ENCODE results near the gene XNDC1N. TPM values are rescaled to one million over a fixed set of nuclear protein-coding genes. Genes with fewer than 3 reads are reported as not detected.

XNDC1N gene
- polyA plus RNA-seq, 1 donor from 2014 or later: 6.3 TPM

- no peak overlapping the region for H3K4me3 ChIP-seq (ENCODE audit: low read length)
- no peaks in the 10 kb centered on the region for H3F3A ChIP-seq (ENCODE audit: insufficient read depth, low read length, poor library complexity, severe bottlenecking)
- H2AFZ ChIP-seq (ENCODE audit: low read depth, low read length): no peak overlapping the region
- no peaks in the 10 kb centered on the region for H3K36me3 ChIP-seq (ENCODE audit: insufficient read depth, low read length)
- H3K9me3 ChIP-seq (ENCODE audit: low read length): no peaks in the 10 kb centered on the region
- TF ChIP-seq CTCF (IDR thresholded peaks at IDR 0.05; ENCODE audit: poor library complexity, severe bottlenecking) (no peak), POLR2AphosphoS5 (IDR thresholded peaks at IDR 0.05) (no peak), TAF1 (IDR thresholded peaks at IDR 0.05; ENCODE audit: low read depth) (no peak)
- no peaks in the 10 kb centered on the region for H3K9me2 ChIP-seq (ENCODE audit: insufficient read depth, low read length)
- H3K79me2 ChIP-seq (replicated peaks; ENCODE audit: insufficient read depth, low read length): no peaks in the 10 kb centered on the region
- H3K27me3 ChIP-seq (ENCODE audit: insufficient read depth, low read depth, low read length): no peaks in the 10 kb centered on the region
- no peak overlapping the region for H3K4me2 ChIP-seq (ENCODE audit: low read length)
- H3K27ac ChIP-seq (ENCODE audit: low read length): no peak overlapping the region
- no peaks in the 10 kb centered on the region for H4K20me1 ChIP-seq (ENCODE audit: insufficient read depth)
- H3K9ac ChIP-seq (ENCODE audit: low read length): no peak overlapping the region
These were observed 10.7 kb downstream of the XNDC1N start for GRCh38 chr11:71917646-71918140.

- Histone ChIP-seq H3K4me3 (ENCODE audit: low read length) (no peak overlapping the region), H4K20me1 (ENCODE audit: insufficient read depth) (no peaks in the 10 kb centered on the region), H3K27ac (ENCODE audit: low read length) (no peak overlapping the region), H3K9me2 (ENCODE audit: insufficient read depth, low read length) (no peaks in the 10 kb centered on the region), H3F3A (ENCODE audit: insufficient read depth, low read length, poor library complexity, severe bottlenecking) (no peaks in the 10 kb centered on the region), H3K27me3 (ENCODE audit: insufficient read depth, low read depth, low read length) (no peaks in the 10 kb centered on the region), H3K9me3 (ENCODE audit: low read length) (no peaks in the 10 kb centered on the region), H3K36me3 (ENCODE audit: insufficient read depth, low read length) (no peaks in the 10 kb centered on the region), H2AFZ (ENCODE audit: low read depth, low read length) (no peak overlapping the region), H3K4me2 (ENCODE audit: low read length) (no peak overlapping the region), H3K9ac (ENCODE audit: low read length) (no peak overlapping the region), H3K79me2 (replicated peaks; ENCODE audit: insufficient read depth, low read length) (no peaks in the 10 kb centered on the region)
- TF ChIP-seq POLR2AphosphoS5 (IDR thresholded peaks at IDR 0.05) (no peak), SMC3 (conservative IDR thresholded peaks at IDR 0.05; ENCODE audit: poor library complexity) (no peak), TAF1 (IDR thresholded peaks at IDR 0.05; ENCODE audit: low read depth) (no peak), EZH2 (IDR thresholded peaks at IDR 0.05; ENCODE audit: borderline replicate concordance, insufficient read depth, low read length, poor library complexity, severe bottlenecking) (no peak), REST (IDR thresholded peaks at IDR 0.05; ENCODE audit: borderline replicate concordance) (no peak), MXI1 (conservative IDR thresholded peaks at IDR 0.05; ENCODE audit: poor library complexity, severe bottlenecking) (no peak), EP300 (conservative IDR thresholded peaks at IDR 0.05; ENCODE audit: poor library complexity, severe bottlenecking) (no peak), CTCF (IDR thresholded peaks at IDR 0.05; ENCODE audit: poor library complexity, severe bottlenecking) (no peak), RAD21 (conservative IDR thresholded peaks at IDR 0.05) (no peak)
These were observed 13.7 kb downstream of the XNDC1N start for GRCh38 chr11:71914617-71915189.
